ENCODE results near the gene PCGF5.
A peak's percentile ranks its signal among the peaks of the same experiment; 100 is the strongest.
"Not testable (repeated sequence)": the region's sequence is repeated elsewhere in the genome, so short reads cannot be mapped to it uniquely, and the experiment has no call there.

PCGF5 gene

GRCh38 chr10:91220194-91220953 is at the start of gene PCGF5:
Gene PCGF5 (plus strand): TSS chr10:91220663. CDS start chr10:91222872, 2,209 bp downstream.
- peak; percentile 90 for DNase-seq

- DNase-seq = no peak
Measured at GRCh38 chr10:91171485-91171884, 49.0 kb upstream of the PCGF5 start.

- no peak for DNase-seq
Measured at GRCh38 chr10:91172348-91172747, 48.1 kb upstream of the PCGF5 start.

- no peak for DNase-seq
Measured at GRCh38 chr10:91185239-91185875, 35.1 kb upstream of the PCGF5 start.

GRCh38 chr10:91187156-91187555 is 33.3 kb upstream of the PCGF5 start:
- no peak for DNase-seq

GRCh38 chr10:91188010-91188409 is 32.5 kb upstream of the PCGF5 start:
- DNase-seq = not testable (repeated sequence)

GRCh38 chr10:91188889-91189288 is 31.6 kb upstream of the PCGF5 start:
- no peak for DNase-seq

GRCh38 chr10:91190388-91190870 is 30.0 kb upstream of the PCGF5 start:
- DNase-seq = no peak

GRCh38 chr10:91190876-91191583 is 29.4 kb upstream of the PCGF5 start:
- no peak for DNase-seq

GRCh38 chr10:91191584-91191919 is 28.9 kb upstream of the PCGF5 start:
- no peak for DNase-seq

GRCh38 chr10:91194497-91195179 is 25.8 kb upstream of the PCGF5 start:
- no peak for DNase-seq

- DNase-seq = no peak
Measured at GRCh38 chr10:91196268-91197048, 24.0 kb upstream of the PCGF5 start.

- no peak for DNase-seq
Measured at GRCh38 chr10:91197127-91197526, 23.3 kb upstream of the PCGF5 start.

- DNase-seq = no peak
Measured at GRCh38 chr10:91198781-91199180, 21.7 kb upstream of the PCGF5 start.

GRCh38 chr10:91200314-91201212 is 19.9 kb upstream of the PCGF5 start:
- no peak for DNase-seq

- DNase-seq = no peak
Measured at GRCh38 chr10:91201213-91201996, 19.1 kb upstream of the PCGF5 start.

- no peak for DNase-seq
Measured at GRCh38 chr10:91206427-91206826, 14.0 kb upstream of the PCGF5 start.

GRCh38 chr10:91206837-91207474 is 13.5 kb upstream of the PCGF5 start:
- no peak for DNase-seq

- no peak for DNase-seq
Measured at GRCh38 chr10:91208642-91209041, 11.8 kb upstream of the PCGF5 start.

- DNase-seq = no peak
Measured at GRCh38 chr10:91210014-91210413, 10.4 kb upstream of the PCGF5 start.

All from activated gamma-delta T cell treated with Interleukin-2 at 50 U/mL for 16 hours (primary cell).